ENCODE measurements around the gene SHF.
A peak's percentile ranks its signal among the peaks of the same experiment; 100 is the strongest.

The SHF gene

GRCh38 chr15:45168751-45169551 lies 18.8 kb downstream of the SHF start:
- Histone ChIP-seq H3K27me3 (ENCODE audit: control insufficient read depth, insufficient read depth, low read length) (no peaks in the 10 kb centered on the region), H3K36me3 (ENCODE audit: control insufficient read depth, insufficient read depth, low read length) (peaks cover 6% of the 10 kb centered on the region; the same call in 1 of the 2 replicates), H3K9me3 (ENCODE audit: control insufficient read depth, insufficient read depth, low read length) (no peaks in the 10 kb centered on the region), H3K4me1 (ENCODE audit: control insufficient read depth, insufficient read depth, low read length) (peaks cover 8% of the 10 kb centered on the region), H3K27ac (ENCODE audit: low read length) (no peak overlapping the region), H3K4me3 (ENCODE audit: low read length) (no peak overlapping the region)
- WGBS (ENCODE audit: insufficient coverage, insufficient read length), result no CpG with 5 or more reads among the region's 9 CpGs
- no peak for DNase-seq (ENCODE audit: low read depth, low spot score)

- Histone ChIP-seq H3K4me1 (ENCODE audit: control insufficient read depth, insufficient read depth, low read length) (peaks cover 8% of the 10 kb centered on the region), H3K27ac (ENCODE audit: low read length) (no peak overlapping the region), H3K4me3 (ENCODE audit: low read length) (no peak overlapping the region), H3K9me3 (ENCODE audit: control insufficient read depth, insufficient read depth, low read length) (no peaks in the 10 kb centered on the region), H3K36me3 (ENCODE audit: control insufficient read depth, insufficient read depth, low read length) (peaks cover 2% of the 10 kb centered on the region; the same call in 1 of the 2 replicates), H3K27me3 (ENCODE audit: control insufficient read depth, insufficient read depth, low read length) (no peaks in the 10 kb centered on the region)
- WGBS (ENCODE audit: insufficient coverage, insufficient read length), result no CpG with 5 or more reads among the region's 4 CpGs
- DNase-seq (ENCODE audit: low read depth, low spot score), result no peak
These were observed 19.5 kb downstream of the SHF start for GRCh38 chr15:45168286-45168685.

GRCh38 chr15:45167631-45168205 lies 20.0 kb downstream of the SHF start:
- Histone ChIP-seq H3K4me3 (ENCODE audit: low read length) (peak overlapping the region; percentile 72; the same call in 1 of the 2 replicates), H3K9me3 (ENCODE audit: control insufficient read depth, insufficient read depth, low read length) (no peaks in the 10 kb centered on the region), H3K36me3 (ENCODE audit: control insufficient read depth, insufficient read depth, low read length) (0 out of 2 replicates have a peak, but pooled peaks cover 2% of the 10 kb centered on the region), H3K27ac (ENCODE audit: low read length) (no peak overlapping the region), H3K27me3 (ENCODE audit: control insufficient read depth, insufficient read depth, low read length) (no peaks in the 10 kb centered on the region), H3K4me1 (ENCODE audit: control insufficient read depth, insufficient read depth, low read length) (peaks cover 8% of the 10 kb centered on the region)
- DNase-seq (ENCODE audit: low read depth, low spot score), result no peak
- no CpG with 5 or more reads among the region's 9 CpGs for WGBS (ENCODE audit: insufficient coverage, insufficient read length)

- peak; percentile 87 for DNase-seq (ENCODE audit: low read depth, low spot score)
- Histone ChIP-seq H3K36me3 (ENCODE audit: control insufficient read depth, insufficient read depth, low read length) (0 out of 2 replicates have a peak, but pooled peaks cover 2% of the 10 kb centered on the region), H3K4me1 (ENCODE audit: control insufficient read depth, insufficient read depth, low read length) (peaks cover 8% of the 10 kb centered on the region), H3K27ac (ENCODE audit: low read length) (no peak overlapping the region), H3K9me3 (ENCODE audit: control insufficient read depth, insufficient read depth, low read length) (no peaks in the 10 kb centered on the region), H3K27me3 (ENCODE audit: control insufficient read depth, insufficient read depth, low read length) (no peaks in the 10 kb centered on the region), H3K4me3 (ENCODE audit: low read length) (peak overlapping the region; percentile 72; the same call in 1 of the 2 replicates)
- whole genome bisulfite sequencing (ENCODE audit: insufficient coverage, insufficient read length), result no CpG with 5 or more reads among the region's 79 CpGs
These were observed 20.7 kb downstream of the SHF start for GRCh38 chr15:45166834-45167630.

- H3K27me3 ChIP-seq (ENCODE audit: control insufficient read depth, insufficient read depth, low read length), result no peaks in the 10 kb centered on the region
- DNase-seq (ENCODE audit: low read depth, low spot score), result no peak
- no peaks in the 10 kb centered on the region for H3K9me3 ChIP-seq (ENCODE audit: control insufficient read depth, insufficient read depth, low read length)
- no peaks in the 10 kb centered on the region for H3K36me3 ChIP-seq (ENCODE audit: control insufficient read depth, insufficient read depth, low read length)
- H3K4me1 ChIP-seq (ENCODE audit: control insufficient read depth, insufficient read depth, low read length), result peaks cover 8% of the 10 kb centered on the region
- H3K27ac ChIP-seq (ENCODE audit: low read length), result no peak overlapping the region
- WGBS (ENCODE audit: insufficient coverage, insufficient read length), result no CpG with 5 or more reads among the region's 5 CpGs
- H3K4me3 ChIP-seq (ENCODE audit: low read length), result no peak overlapping the region
These were observed 22.2 kb downstream of the SHF start for GRCh38 chr15:45165536-45165935.

- Histone ChIP-seq H3K4me3 (ENCODE audit: low read length) (no peak overlapping the region), H3K27me3 (ENCODE audit: control insufficient read depth, insufficient read depth, low read length) (no peaks in the 10 kb centered on the region), H3K9me3 (ENCODE audit: control insufficient read depth, insufficient read depth, low read length) (no peaks in the 10 kb centered on the region), H3K4me1 (ENCODE audit: control insufficient read depth, insufficient read depth, low read length) (peaks cover 7% of the 10 kb centered on the region), H3K27ac (ENCODE audit: low read length) (no peak overlapping the region), H3K36me3 (ENCODE audit: control insufficient read depth, insufficient read depth, low read length) (no peaks in the 10 kb centered on the region)
- DNase-seq (ENCODE audit: low read depth, low spot score), result no peak
- WGBS (ENCODE audit: insufficient coverage, insufficient read length), result no CpG with 5 or more reads among the region's 1 CpG
These were observed 22.9 kb downstream of the SHF start for GRCh38 chr15:45164914-45165313.

GRCh38 chr15:45163508-45163856 lies 24.3 kb downstream of the SHF start:
- WGBS (ENCODE audit: insufficient coverage, insufficient read length), result no CpG with 5 or more reads among the region's 9 CpGs
- H3K27ac ChIP-seq (ENCODE audit: low read length), result no peak overlapping the region
- no peak overlapping the region for H3K4me3 ChIP-seq (ENCODE audit: low read length)
- no peaks in the 10 kb centered on the region for H3K27me3 ChIP-seq (ENCODE audit: control insufficient read depth, insufficient read depth, low read length)
- DNase-seq (ENCODE audit: low read depth, low spot score), result no peak
- no peaks in the 10 kb centered on the region for H3K9me3 ChIP-seq (ENCODE audit: control insufficient read depth, insufficient read depth, low read length)
- H3K36me3 ChIP-seq (ENCODE audit: control insufficient read depth, insufficient read depth, low read length), result no peaks in the 10 kb centered on the region
- H3K4me1 ChIP-seq (ENCODE audit: control insufficient read depth, insufficient read depth, low read length), result peaks cover 2% of the 10 kb centered on the region

GRCh38 chr15:45162771-45163507 lies 24.8 kb downstream of the SHF start:
- no CpG with 5 or more reads among the region's 7 CpGs for WGBS (ENCODE audit: insufficient coverage, insufficient read length)
- Histone ChIP-seq H3K4me1 (ENCODE audit: control insufficient read depth, insufficient read depth, low read length) (peaks cover 2% of the 10 kb centered on the region), H3K36me3 (ENCODE audit: control insufficient read depth, insufficient read depth, low read length) (no peaks in the 10 kb centered on the region), H3K9me3 (ENCODE audit: control insufficient read depth, insufficient read depth, low read length) (no peaks in the 10 kb centered on the region), H3K4me3 (ENCODE audit: low read length) (no peak overlapping the region), H3K27me3 (ENCODE audit: control insufficient read depth, insufficient read depth, low read length) (no peaks in the 10 kb centered on the region), H3K27ac (ENCODE audit: low read length) (no peak overlapping the region)
- DNase-seq (ENCODE audit: low read depth, low spot score), result peak; percentile 80

GRCh38 chr15:45161666-45162065 lies 26.1 kb downstream of the SHF start:
- Histone ChIP-seq H3K4me1 (ENCODE audit: control insufficient read depth, insufficient read depth, low read length) (no peaks in the 10 kb centered on the region), H3K27ac (ENCODE audit: low read length) (no peak overlapping the region), H3K27me3 (ENCODE audit: control insufficient read depth, insufficient read depth, low read length) (no peaks in the 10 kb centered on the region), H3K4me3 (ENCODE audit: low read length) (no peak overlapping the region), H3K9me3 (ENCODE audit: control insufficient read depth, insufficient read depth, low read length) (no peaks in the 10 kb centered on the region), H3K36me3 (ENCODE audit: control insufficient read depth, insufficient read depth, low read length) (no peaks in the 10 kb centered on the region)
- no peak for DNase-seq (ENCODE audit: low read depth, low spot score)
- no CpG with 5 or more reads among the region's 14 CpGs for WGBS (ENCODE audit: insufficient coverage, insufficient read length)

- H3K27ac ChIP-seq (ENCODE audit: low read length), result no peak overlapping the region
- H3K36me3 ChIP-seq (ENCODE audit: control insufficient read depth, insufficient read depth, low read length), result no peaks in the 10 kb centered on the region
- WGBS (ENCODE audit: insufficient coverage, insufficient read length), result no CpG with 5 or more reads among the region's 1 CpG
- no peaks in the 10 kb centered on the region for H3K4me1 ChIP-seq (ENCODE audit: control insufficient read depth, insufficient read depth, low read length)
- H3K9me3 ChIP-seq (ENCODE audit: control insufficient read depth, insufficient read depth, low read length), result no peaks in the 10 kb centered on the region
- no peak overlapping the region for H3K4me3 ChIP-seq (ENCODE audit: low read length)
- DNase-seq (ENCODE audit: low read depth, low spot score), result no peak
- no peaks in the 10 kb centered on the region for H3K27me3 ChIP-seq (ENCODE audit: control insufficient read depth, insufficient read depth, low read length)
These were observed 29.8 kb downstream of the SHF start for GRCh38 chr15:45157974-45158373.
